Raji (cell line): ENCODE data around the gene ZBTB5.

Experiments used
- POLR2A ChIP-seq: IDR thresholded peaks from 2 replicates; pipeline ENCODE4 v1.6.1; 2011; ENCODE audit warnings: low read depth, low read length, control low read depth; ENCODE audit not compliant: insufficient read depth

ZBTB5 gene

GRCh38 chr9:37420271-37421215 is 44.7 kb downstream of the ZBTB5 start:
- no peak for TF ChIP-seq POLR2A

GRCh38 chr9:37419204-37419603 is 46.0 kb downstream of the ZBTB5 start:
- TF ChIP-seq POLR2A: no peak

GRCh38 chr9:37417857-37418618 is 47.2 kb downstream of the ZBTB5 start:
- TF ChIP-seq POLR2A: no peak

GRCh38 chr9:37417252-37417803 is 47.9 kb downstream of the ZBTB5 start:
- TF ChIP-seq POLR2A: no peak

GRCh38 chr9:37415011-37415719 is 50.1 kb downstream of the ZBTB5 start:
- no peak for TF ChIP-seq POLR2A

- TF ChIP-seq POLR2A: no peak
These were observed 50.7 kb downstream of the ZBTB5 start for GRCh38 chr9:37414503-37414943.

- TF ChIP-seq POLR2A: no peak
These were observed 51.9 kb downstream of the ZBTB5 start for GRCh38 chr9:37413311-37413710.

GRCh38 chr9:37412431-37413151 is 52.7 kb downstream of the ZBTB5 start:
- no peak for TF ChIP-seq POLR2A

GRCh38 chr9:37410969-37411785 is 54.1 kb downstream of the ZBTB5 start:
- TF ChIP-seq POLR2A: no peak

GRCh38 chr9:37410354-37410861 is 54.8 kb downstream of the ZBTB5 start:
- TF ChIP-seq POLR2A: no peak

- TF ChIP-seq POLR2A: no peak
These were observed 56.1 kb downstream of the ZBTB5 start for GRCh38 chr9:37408933-37409710.

GRCh38 chr9:37407468-37407867 is 57.8 kb downstream of the ZBTB5 start:
- TF ChIP-seq POLR2A: no peak

GRCh38 chr9:37406603-37407401 is 58.4 kb downstream of the ZBTB5 start:
- TF ChIP-seq POLR2A: 0 out of 2 replicates have a peak, but pooled peaks have one; percentile 23
